ENCODE results near the gene PHF23. TPM values are rescaled to one million over a fixed set of nuclear protein-coding genes. Genes with fewer than 3 reads are reported as not detected.

The PHF23 gene
- total RNA-seq, 1 experiment from 2014 or later: 110 TPM

DNA sequence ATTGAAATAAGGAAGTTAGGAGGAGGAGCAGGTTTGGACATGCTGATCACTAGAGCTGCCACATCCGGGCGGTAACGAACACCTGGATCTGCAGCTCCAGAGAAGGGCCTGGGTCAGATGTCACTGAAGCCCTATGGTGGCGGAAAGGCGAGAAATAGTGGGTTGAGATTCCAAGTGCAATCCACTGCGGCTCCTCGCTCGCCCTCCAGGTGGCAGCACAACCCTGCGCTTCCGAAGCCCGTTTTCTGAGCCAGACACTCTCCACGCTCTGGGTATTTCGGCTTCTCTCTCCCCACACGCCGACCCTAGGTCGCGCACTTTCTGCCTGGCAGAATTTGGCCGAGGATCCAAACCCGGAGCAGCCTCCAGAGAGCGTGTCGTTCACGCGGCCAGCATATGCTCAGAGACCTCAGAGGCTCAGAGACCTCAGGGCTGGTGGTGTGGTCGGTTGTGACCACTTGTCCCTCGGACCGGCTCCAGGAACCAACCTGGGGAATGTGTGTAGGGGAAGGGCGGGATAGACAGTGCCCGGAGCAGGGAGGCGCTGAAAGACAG is 41.3 kb upstream of the PHF23 start:
- Histone ChIP-seq H3K27ac (ENCODE audit: insufficient read length, low read depth, low read length) (peak overlapping the region; percentile 78), H2BK12ac (ENCODE audit: insufficient read length, low read depth, low read length) (no peak overlapping the region), H2AFZ (ENCODE audit: low read length) (peak overlapping the region; percentile 42)

More for the DNA sequence above, 41.3 kb upstream of the PHF23 start:
- Histone ChIP-seq H2BK15ac (ENCODE audit: low read depth, low read length) (no peak overlapping the region), H3K79me2 (ENCODE audit: insufficient read depth, low read length) (no peaks in the 10 kb centered on the region), H2AK5ac (ENCODE audit: insufficient read length, low read length) (no peak overlapping the region), H2BK5ac (ENCODE audit: insufficient read length, low read length) (no peak overlapping the region), H2BK120ac (ENCODE audit: low read depth, low read length, poor library complexity, severe bottlenecking) (no peak overlapping the region), H4K5ac (ENCODE audit: insufficient read length, low read depth, low read length) (no peak overlapping the region), H3K23ac (ENCODE audit: insufficient read length, low read depth, low read length) (no peak overlapping the region), H3K14ac (ENCODE audit: insufficient read depth, low read length) (peak overlapping the region; percentile 55; the same call in 1 of the 2 replicates), H3K9ac (ENCODE audit: extremely low read depth, insufficient read length, low read length) (no peak overlapping the region), H4K91ac (ENCODE audit: insufficient read length, low read depth, low read length) (no peak overlapping the region), H3K9me3 (ENCODE audit: control insufficient read depth, low read depth, low read length) (no peaks in the 10 kb centered on the region), H4K20me1 (ENCODE audit: control insufficient read depth, insufficient read depth, insufficient read length) (no peaks in the 10 kb centered on the region), H3K79me1 (ENCODE audit: insufficient read depth, low read depth, low read length, poor library complexity, severe bottlenecking) (no peaks in the 10 kb centered on the region), H2BK20ac (ENCODE audit: low read depth, low read length, poor library complexity, severe bottlenecking) (no peak overlapping the region), H3T11ph (ENCODE audit: low read length) (no peak overlapping the region), H3K23me2 (ENCODE audit: insufficient read length, low read depth, low read length, poor library complexity, severe bottlenecking) (peaks cover 12% of the 10 kb centered on the region), H4K8ac (replicated peaks; ENCODE audit: insufficient read length, low read depth, low read length) (no peak overlapping the region), H3K4me2 (ENCODE audit: insufficient read depth, insufficient read length, low read length) (peak overlapping the region; percentile 75), H3K27me3 (ENCODE audit: insufficient read depth, low read length) (no peaks in the 10 kb centered on the region), H3K56ac (ENCODE audit: insufficient read length, low read depth, low read length) (no peak overlapping the region), H3K4ac (ENCODE audit: low read depth, low read length) (no peak overlapping the region), H3K4me1 (ENCODE audit: insufficient read depth, low read length) (peaks cover 4% of the 10 kb centered on the region; the same call in 1 of the 2 replicates), H3K18ac (ENCODE audit: insufficient read length, low read depth, low read length) (peak overlapping the region; percentile 41)
- peaks cover 16 to 23% of the 10 kb centered on the region in 2 experiments for H3K4me1 Mint-ChIP-seq
- H3K27me3 Mint-ChIP-seq (ENCODE audit: low read depth): peaks cover 13% of the 10 kb centered on the region
- no CpG with 5 or more reads among the region's 29 CpGs for WGBS (ENCODE audit: extremely low coverage, insufficient read length, low lambda C conversion rate)
- H3K36me3 Mint-ChIP-seq (ENCODE audit: insufficient read depth in 1 of 3, low read depth in 3 of 3): peaks cover 0 to 7% (median 2%) of the 10 kb centered on the region in 3 experiments; a peak in 3 of 7 replicates
- peak overlapping the region; percentile 76 to 92 for H3K4me3 Mint-ChIP-seq
- TF ChIP-seq, protein P1, sequence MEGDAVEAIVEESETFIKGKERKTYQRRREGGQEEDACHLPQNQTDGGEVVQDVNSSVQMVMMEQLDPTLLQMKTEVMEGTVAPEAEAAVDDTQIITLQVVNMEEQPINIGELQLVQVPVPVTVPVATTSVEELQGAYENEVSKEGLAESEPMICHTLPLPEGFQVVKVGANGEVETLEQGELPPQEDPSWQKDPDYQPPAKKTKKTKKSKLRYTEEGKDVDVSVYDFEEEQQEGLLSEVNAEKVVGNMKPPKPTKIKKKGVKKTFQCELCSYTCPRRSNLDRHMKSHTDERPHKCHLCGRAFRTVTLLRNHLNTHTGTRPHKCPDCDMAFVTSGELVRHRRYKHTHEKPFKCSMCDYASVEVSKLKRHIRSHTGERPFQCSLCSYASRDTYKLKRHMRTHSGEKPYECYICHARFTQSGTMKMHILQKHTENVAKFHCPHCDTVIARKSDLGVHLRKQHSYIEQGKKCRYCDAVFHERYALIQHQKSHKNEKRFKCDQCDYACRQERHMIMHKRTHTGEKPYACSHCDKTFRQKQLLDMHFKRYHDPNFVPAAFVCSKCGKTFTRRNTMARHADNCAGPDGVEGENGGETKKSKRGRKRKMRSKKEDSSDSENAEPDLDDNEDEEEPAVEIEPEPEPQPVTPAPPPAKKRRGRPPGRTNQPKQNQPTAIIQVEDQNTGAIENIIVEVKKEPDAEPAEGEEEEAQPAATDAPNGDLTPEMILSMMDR (conservative IDR thresholded peaks at IDR 0.05): peak; percentile 86
- peak overlapping the region in 2 of 3 experiments; percentile 77 to 90; a peak in 3 of 7 replicates for H3K27ac Mint-ChIP-seq
- H3K9me3 Mint-ChIP-seq: no peaks in the 10 kb centered on the region
- peak; percentile 98 for DNase-seq
